ENCODE results near the gene GPR179.
"Not testable (repeated sequence)": the region's sequence is repeated elsewhere in the genome, so short reads cannot be mapped to it uniquely, and the experiment has no call there.

Gene GPR179

DNA sequence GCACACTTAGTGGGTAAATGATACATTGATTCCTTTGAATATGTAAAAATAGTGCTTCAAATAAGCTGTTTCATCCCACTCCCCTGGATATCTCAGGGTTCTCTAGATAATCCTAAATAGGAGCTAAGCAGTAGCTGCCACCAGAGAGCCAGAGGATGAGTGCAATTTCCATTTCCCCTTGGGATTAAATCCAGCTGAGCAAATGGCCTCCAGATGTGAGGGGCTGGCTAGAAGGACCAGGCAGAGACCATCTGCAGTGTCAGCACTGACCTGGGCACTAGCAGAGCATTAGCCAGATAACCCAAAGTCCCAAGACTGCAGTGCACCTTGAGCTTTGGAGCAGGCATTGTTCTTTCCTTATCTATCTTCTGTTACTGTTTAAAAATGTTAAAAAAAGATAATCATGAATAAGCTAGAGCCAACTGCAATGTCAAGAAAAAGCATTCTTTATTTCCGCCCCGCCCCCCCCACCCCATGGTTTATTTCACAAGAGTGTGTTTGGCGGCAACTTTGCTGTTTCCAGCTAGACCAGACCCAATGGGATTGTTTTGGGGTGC is 19.5 kb downstream of the GPR179 start:
- DNase-seq (ENCODE audit: insufficient read length, low spot score): no peak
- no peak for FAIRE-seq

DNA sequence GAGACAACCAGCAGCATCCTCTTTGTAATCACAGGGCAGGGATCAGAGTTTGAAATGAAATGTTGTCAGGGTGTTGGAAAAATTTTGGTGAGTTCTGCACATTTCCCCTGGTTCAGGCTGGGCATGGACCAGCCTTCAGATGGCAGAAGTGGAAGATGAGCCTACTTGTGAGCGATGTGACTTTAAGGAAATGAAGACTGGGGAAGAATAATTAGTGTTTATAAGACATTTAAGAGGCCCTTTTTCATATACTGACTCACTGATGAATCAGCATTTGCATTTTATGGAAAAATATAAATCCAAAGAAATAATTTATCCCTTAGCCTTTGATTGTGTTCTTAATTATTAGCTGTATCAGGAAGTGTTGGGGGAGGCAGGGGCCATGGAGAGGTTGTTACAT is 20.9 kb downstream of the GPR179 start:
- FAIRE-seq (no peak), DNase-seq (ENCODE audit: insufficient read length, low spot score) (no peak)

DNA sequence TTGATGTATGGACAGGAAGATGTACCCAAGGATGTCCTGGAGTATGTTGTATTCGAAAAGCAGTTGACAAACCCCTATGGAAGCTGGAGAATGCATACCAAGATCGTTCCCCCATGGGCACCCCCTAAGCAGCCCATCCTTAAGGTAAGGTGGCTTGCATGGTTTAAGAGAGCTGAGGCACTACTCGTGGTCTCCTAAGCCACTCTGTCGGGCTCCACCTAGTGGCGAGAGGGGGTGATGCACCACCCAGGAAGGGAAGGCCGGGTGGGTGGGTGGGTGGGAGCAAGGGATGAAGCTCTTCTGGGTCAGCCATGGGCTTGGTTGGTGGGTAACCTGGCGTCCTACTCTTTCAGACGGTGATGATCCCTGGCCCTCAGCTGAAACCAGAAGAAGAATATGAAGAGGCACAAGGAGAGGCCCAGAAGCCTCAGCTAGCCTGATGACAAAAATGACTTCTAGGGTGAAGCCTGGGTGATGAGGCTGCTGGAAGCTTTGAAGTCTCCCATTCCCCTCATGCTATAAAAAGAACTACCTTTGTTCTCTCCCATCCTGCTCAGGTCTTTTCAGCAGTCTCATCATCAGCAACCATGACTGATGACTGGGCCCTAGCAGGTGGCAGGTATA is 21.5 kb downstream of the GPR179 start:
- FAIRE-seq: no peak

DNA sequence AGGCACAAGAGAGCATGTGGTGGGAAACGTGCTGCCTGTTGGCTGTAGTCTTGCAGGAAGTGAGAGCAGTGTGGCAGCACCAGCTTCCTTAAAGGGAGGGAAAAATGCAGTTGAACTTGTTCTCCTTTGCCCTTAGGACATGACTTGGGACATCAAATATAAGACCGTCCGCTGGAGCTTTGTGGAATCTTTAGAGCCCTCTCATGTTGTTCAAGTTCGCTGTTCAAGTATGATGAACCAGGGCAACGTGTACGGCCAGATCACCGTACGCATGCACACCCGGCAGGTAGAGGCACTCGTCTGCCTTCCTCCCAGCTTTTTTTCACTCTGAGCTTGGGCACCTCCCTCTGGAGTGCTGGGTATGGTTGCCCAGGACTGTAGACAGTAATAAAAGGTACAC is 23.3 kb downstream of the GPR179 start:
- no peak for DNase-seq (ENCODE audit: insufficient read length, low spot score)
- no peak for FAIRE-seq

More for the DNA sequence above, 21.5 kb downstream of the GPR179 start:
- DNase-seq (ENCODE audit: insufficient read length, low spot score): peak; percentile 74

DNA sequence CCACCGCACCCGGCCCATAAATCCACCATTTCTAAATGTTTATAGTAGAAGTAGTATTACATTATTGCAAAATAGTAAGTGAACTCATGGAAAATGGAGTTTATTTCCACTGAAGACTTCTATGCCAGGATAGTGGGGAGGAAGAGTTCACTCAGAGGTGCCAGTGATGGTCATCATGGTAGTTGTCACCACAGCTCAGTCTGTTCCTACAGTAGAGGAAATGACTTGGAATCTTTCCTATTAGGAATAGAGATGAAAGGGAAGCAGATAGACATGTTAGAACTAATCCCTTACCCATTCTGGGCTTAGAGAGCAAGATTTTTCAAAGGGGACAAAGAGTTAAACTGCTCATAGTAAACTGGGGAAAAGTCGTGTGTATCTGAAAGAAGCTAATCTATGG is 26.7 kb downstream of the GPR179 start:
- FAIRE-seq (no peak), DNase-seq (ENCODE audit: insufficient read length, low spot score) (no peak)

DNA sequence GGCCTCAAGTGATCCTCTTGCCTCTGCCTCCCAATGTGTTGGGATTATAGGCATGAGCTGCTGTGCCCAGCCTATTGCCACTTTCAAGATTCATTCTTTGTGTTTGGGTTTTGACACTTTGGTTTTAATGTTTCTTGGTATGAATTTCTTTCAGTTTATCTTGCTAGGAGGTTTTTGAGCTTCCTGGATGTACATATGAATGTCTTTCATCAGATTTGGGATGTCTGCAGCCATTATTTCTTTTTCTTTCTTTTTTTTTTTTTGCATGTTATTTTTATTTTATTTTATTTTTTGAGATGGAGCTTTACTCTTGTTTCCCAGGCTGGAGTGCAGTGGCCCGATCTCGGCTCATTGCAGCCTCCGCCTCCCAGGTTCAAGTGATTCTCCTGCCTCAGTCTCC is 28.3 kb downstream of the GPR179 start:
- no peak for FAIRE-seq
- no peak for DNase-seq (ENCODE audit: insufficient read length, low spot score)

DNA sequence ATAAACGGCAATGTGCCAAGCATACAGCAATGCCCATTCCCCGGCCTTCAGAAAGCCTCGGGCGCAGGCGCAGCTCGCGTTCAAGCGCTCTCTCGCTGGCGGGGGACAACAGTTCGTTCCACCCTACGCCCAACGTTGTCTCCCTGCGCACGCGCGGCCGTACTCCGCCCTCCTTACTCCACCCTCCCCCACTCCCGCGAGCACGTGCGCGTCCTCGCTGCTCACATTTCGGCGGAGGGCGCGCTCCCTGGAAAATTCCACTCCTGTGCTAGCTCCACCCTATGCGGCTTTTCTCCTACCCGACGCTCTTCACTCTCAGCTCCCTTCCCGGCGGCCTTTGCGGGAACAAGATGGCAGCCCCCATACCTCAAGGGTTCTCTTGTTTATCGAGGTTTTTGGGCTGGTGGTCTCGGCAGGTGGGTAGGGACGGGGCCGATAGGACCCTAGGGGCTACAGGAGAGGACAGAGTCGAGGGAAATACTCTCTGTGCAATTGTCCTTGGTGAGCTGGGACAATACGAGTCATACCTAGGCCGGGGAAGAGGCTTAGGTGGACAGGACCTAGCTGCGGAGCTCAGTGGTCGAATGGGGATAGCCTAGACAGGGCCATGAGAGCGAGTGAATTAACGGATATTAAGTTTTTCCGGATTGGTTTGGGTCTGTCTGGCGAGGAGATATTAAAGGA is 46.8 kb downstream of the GPR179 start, which contains the start of gene MRPL45:
MRPL45 (plus strand) TSS at position 335 of the 684 bp plus-strand sequence; CDS start at position 351, 16 bp downstream.
- peak; percentile 74 for DNase-seq (ENCODE audit: insufficient read length, low spot score)
- not testable (repeated sequence) for FAIRE-seq

DNA sequence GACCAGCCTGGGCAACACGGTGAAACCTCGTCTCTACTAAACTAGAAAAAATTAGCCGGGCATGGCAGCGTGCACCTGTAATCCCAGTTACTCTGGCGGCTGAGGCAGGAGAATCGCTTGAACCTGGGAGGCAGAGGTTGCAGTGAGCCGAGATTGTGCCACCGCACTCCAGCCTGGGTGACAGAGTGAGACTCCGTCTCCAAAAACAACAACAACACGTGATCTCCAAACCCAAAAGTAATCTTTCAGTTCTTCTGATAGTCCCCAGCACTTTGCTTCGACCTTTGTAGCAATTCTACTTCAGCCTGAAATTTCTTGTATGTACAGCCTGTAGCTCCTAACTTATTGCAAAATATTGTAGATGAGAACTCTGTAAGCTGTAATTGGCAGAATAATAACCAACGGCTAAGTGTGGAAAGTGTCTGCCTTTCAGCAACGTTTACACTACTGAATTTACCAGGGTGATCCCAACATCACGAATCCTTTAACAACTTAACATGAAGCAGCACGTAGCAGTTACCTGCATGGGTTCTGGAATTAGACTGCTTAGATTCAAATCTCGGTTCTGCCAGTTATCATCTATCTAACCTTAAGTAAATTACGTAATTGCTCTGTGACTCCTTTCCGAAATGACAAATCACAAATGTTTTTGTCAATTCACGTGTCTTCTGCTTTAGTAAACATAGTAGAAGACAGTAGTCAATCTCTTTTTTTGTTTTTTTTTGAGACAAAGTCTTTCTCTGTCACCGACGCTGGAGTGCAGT is 48.0 kb downstream of the GPR179 start:
- FAIRE-seq; DNase-seq (ENCODE audit: insufficient read length, low spot score): not testable (repeated sequence)

DNA sequence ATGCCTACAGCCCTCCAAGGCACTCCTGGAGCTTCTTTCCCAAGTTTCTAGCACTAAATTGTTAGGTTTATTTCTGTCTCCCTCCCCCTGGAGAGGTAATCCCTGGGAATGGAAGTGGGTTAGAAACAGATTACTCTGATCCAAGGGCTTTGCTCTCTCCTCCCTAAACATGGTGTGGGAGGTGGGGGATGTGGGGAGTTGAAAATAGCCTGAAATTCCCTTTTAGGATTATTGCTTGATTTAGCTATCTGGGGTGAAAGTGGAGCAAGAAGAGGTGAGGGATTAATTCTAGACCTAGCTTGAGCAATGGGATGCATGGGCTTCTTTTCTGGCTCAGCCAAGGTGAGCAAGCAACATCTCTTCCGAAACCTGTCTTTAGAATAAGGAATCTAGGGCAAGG is 54.0 kb downstream of the GPR179 start:
- FAIRE-seq; DNase-seq (ENCODE audit: insufficient read length, low spot score): not testable (repeated sequence)

DNA sequence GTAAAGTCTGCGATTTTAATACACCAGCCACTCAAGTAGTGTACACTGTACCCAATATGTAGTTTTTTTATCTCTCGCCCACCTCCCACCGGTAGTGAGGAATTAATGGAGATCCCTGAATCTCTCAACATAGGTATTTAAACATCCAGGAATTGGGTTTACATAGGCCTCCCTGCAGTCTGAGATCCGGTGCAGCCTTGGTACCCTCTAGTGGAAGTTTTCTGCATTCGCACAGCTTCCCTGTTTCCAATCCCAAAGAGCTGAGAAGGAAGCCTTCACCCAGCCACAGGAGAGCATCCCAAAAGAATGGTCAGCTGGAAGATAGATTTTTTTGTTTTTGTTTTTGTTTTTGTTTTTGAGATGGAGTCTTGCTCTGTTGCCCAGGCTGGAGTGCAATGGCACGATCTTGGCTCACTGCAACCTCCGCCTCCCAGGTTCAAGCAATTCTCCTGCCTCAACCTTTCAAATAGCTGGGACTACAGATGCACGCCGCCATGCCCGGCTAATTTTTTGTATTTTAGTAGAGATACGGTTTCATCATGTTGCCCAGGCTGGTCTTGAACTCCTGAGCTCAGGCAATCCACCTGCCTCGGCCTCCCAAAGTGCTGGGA is 55.4 kb downstream of the GPR179 start:
- not testable (repeated sequence) for FAIRE-seq; DNase-seq (ENCODE audit: insufficient read length, low spot score)

DNA sequence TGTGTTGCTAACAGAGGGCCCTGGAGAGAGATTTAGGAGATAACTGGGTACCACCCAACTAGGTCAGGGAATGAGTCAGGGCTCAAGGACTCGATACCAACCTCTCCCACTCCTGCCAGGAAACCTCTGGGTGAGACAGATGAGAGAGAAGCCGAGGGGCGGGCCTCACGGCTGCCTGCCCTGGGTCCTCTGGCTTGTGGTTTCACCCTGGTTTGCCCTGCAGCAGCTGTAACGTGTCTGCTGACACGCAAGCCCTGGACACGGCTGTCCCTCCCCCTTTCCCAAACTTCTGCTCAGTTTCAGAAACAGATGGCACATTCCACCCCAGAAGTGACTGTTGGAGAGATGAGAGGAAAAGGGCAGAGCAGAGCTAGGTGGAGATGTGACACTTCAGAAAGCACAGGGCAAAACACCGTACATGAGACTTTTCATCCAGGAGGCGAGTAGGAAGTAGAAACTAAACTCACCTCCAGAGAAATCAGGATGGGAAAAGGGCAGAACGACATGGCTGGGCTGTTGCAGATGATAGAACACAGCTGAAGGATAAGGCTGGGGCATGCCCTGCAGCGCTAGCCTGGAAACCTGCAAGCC is 57.2 kb downstream of the GPR179 start:
- FAIRE-seq; DNase-seq (ENCODE audit: insufficient read length, low spot score): not testable (repeated sequence)

DNA sequence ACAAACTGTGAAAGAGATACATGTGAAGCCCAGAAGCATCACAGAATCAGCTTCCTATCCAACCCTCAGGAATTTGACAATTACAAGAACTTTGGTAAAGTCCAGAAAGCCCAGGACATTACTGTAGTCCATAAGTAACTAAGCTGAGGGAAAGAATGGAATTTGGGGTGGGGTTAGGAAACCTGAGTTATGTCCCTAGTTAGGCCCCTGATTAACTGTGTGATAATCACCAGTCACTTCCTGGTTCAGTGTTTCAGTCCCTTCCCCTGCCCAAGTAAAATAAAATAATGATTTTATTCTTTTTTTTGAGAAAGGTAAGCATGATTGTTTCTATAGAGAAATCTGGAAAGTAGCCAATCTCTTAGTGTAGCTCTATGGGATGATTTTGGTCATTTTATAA is 57.8 kb downstream of the GPR179 start:
- not testable (repeated sequence) for DNase-seq (ENCODE audit: insufficient read length, low spot score); FAIRE-seq
